Neural crest cell (in vitro differentiated cells): ENCODE measurements around the gene CSMD2. TPM values are rescaled to one million over a fixed set of nuclear protein-coding genes. Genes with fewer than 3 reads are reported as not detected.

Experiments used
- DNase-seq: peaks from one replicate; pipeline ENCODE4 v3.0.0; 2021; ENCODE audit warnings: low read depth, mixed read lengths, low spot score
- H3K27ac Mint-ChIP-seq: one replicate; pipeline ENCODE4 v1.8.0; 2021; ENCODE audit warnings: mild to moderate bottlenecking, mixed read lengths; ENCODE audit not compliant: unreplicated experiment
- H3K27me3 Mint-ChIP-seq: 2 replicates; pipeline ENCODE4 v1.8.0; 2021; ENCODE audit warnings: low read depth, mild to moderate bottlenecking, mixed read lengths
- H3K36me3 Mint-ChIP-seq: 2 replicates; pipeline ENCODE4 v1.8.0; 2021; ENCODE audit warnings: low read depth, mild to moderate bottlenecking, mixed read lengths
- H3K4me1 Mint-ChIP-seq: 2 replicates; pipeline ENCODE4 v1.8.0; 2021; ENCODE audit warnings: mixed read lengths
- H3K4me3 Mint-ChIP-seq: one replicate; pipeline ENCODE4 v1.8.0; 2021; ENCODE audit warnings: mild to moderate bottlenecking, mixed read lengths
- H3K9me3 Mint-ChIP-seq: 2 replicates; pipeline ENCODE4 v1.8.0; 2021; ENCODE audit warnings: mixed read lengths
- total RNA-seq: library from RNA; stranded (reverse); gene quantifications from 2 replicates; pipeline ENCODE4 v1.2.1, GENCODE V29; 2021
- TF ChIP-seq, protein P1 (sequence below): fragments of 200-600 bp; sonication (generic); conservative IDR thresholded peaks from 2 replicates; pipeline ENCODE4 v1.5.0; 2021; ENCODE audit warnings: antibody characterized with exemption, mild to moderate bottlenecking

The CSMD2 gene
- total RNA-seq, 1 donor from 2014 or later: 0.40 TPM

DNA sequence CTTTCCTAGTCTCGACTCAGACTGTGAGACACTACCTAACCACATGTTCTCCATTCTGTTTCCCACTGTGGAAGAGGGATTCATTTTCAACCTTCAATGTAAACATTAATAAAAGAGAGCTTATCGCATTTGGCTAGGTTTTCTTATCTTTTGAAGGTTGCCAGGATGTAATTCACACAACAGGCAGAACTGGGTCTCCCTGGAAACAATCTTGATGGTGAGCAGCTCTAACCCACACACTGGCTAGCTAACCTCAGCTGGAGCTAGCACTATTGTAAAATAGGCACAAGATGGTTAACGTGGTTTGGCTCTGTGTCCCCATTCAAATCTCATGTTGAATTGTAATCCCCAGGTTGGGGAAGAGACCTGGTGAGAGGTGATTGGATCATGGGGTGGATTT, 617.5 kb downstream of the CSMD2 start:
- Mint-ChIP-seq H3K27me3 (peaks cover 7% of the 10 kb centered on the region), H3K36me3 (no peaks in the 10 kb centered on the region), H3K4me3 (no peak overlapping the region), H3K4me1 (no peaks in the 10 kb centered on the region), H3K27ac (no peak overlapping the region), H3K9me3 (peaks cover 13% of the 10 kb centered on the region)
- no peak for DNase-seq
- TF ChIP-seq, protein P1, sequence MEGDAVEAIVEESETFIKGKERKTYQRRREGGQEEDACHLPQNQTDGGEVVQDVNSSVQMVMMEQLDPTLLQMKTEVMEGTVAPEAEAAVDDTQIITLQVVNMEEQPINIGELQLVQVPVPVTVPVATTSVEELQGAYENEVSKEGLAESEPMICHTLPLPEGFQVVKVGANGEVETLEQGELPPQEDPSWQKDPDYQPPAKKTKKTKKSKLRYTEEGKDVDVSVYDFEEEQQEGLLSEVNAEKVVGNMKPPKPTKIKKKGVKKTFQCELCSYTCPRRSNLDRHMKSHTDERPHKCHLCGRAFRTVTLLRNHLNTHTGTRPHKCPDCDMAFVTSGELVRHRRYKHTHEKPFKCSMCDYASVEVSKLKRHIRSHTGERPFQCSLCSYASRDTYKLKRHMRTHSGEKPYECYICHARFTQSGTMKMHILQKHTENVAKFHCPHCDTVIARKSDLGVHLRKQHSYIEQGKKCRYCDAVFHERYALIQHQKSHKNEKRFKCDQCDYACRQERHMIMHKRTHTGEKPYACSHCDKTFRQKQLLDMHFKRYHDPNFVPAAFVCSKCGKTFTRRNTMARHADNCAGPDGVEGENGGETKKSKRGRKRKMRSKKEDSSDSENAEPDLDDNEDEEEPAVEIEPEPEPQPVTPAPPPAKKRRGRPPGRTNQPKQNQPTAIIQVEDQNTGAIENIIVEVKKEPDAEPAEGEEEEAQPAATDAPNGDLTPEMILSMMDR: no peak

DNA sequence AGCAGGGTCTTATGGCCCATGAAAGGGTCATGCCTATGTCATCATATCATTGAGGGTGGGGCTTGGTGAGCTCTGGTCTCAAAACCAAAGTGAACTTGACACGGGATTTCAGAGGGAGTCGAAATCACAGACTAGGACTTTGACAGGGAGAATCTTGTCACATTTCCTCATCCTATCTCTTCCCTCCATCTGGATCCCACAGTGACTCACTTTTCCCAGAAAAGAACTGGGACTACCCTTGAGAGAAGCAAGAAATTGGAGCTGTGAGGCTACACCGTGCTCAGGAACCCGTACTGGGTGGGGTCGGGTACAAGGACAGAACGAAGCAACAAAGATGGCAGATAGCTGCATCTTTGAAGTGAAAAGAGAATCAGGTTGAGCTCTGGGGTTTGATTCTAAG, 623.1 kb downstream of the CSMD2 start:
- DNase-seq: no peak
- TF ChIP-seq, protein P1: no peak
- H3K27ac Mint-ChIP-seq: no peak overlapping the region
- no peak overlapping the region for H3K4me3 Mint-ChIP-seq
- peaks cover 3% of the 10 kb centered on the region for H3K9me3 Mint-ChIP-seq
- no peaks in the 10 kb centered on the region for H3K4me1 Mint-ChIP-seq
- H3K27me3 Mint-ChIP-seq: no peaks in the 10 kb centered on the region
- H3K36me3 Mint-ChIP-seq: no peaks in the 10 kb centered on the region

DNA sequence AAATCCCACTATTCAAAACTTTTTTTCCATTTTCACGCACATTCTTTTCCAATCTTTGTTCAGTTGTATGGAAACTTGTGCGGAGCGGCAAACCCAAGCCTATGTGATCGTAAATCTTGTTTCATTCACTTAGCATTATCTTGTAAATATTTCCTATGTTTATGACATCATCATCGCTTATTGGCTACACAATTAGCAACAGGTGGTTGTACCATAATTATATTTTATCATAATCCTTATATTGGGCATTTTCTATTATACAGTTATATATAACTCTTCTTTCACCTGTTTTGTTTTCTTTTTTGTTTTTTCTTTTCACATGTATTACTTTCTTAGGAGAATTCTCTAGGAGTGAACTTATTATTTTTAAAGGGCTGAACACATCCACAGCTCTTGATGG, 627.1 kb downstream of the CSMD2 start:
- no peaks in the 10 kb centered on the region for H3K27me3 Mint-ChIP-seq
- H3K27ac Mint-ChIP-seq: no peak overlapping the region
- H3K36me3 Mint-ChIP-seq: no peaks in the 10 kb centered on the region
- no peak for DNase-seq
- no peaks in the 10 kb centered on the region for H3K4me1 Mint-ChIP-seq
- H3K4me3 Mint-ChIP-seq: no peak overlapping the region
- TF ChIP-seq, protein P1: no peak
- H3K9me3 Mint-ChIP-seq: no peaks in the 10 kb centered on the region

DNA sequence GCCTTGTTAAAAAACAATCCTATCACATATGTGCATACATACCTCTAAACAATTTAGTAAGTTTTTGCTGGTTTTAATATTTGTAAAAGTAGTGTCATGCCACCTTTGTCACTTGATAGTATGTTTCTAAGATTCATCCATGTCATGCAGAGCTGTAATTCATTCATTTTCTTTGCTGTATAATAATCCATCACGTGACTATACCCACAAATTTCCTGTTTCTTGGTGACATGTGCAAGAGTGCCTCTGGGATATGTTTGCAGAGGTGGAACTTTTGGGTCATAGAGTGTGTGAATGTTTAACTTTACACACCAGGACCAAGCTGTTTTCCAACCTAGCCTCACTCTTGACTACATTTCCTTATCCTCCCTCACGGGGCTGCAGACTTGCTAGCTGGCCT, 629.7 kb downstream of the CSMD2 start:
- no peak overlapping the region for H3K4me3 Mint-ChIP-seq
- peaks cover 17% of the 10 kb centered on the region for H3K27me3 Mint-ChIP-seq
- TF ChIP-seq, protein P1: no peak
- no peaks in the 10 kb centered on the region for H3K4me1 Mint-ChIP-seq
- peaks cover 3% of the 10 kb centered on the region for H3K9me3 Mint-ChIP-seq
- DNase-seq: no peak
- H3K36me3 Mint-ChIP-seq: no peaks in the 10 kb centered on the region
- no peak overlapping the region for H3K27ac Mint-ChIP-seq

DNA sequence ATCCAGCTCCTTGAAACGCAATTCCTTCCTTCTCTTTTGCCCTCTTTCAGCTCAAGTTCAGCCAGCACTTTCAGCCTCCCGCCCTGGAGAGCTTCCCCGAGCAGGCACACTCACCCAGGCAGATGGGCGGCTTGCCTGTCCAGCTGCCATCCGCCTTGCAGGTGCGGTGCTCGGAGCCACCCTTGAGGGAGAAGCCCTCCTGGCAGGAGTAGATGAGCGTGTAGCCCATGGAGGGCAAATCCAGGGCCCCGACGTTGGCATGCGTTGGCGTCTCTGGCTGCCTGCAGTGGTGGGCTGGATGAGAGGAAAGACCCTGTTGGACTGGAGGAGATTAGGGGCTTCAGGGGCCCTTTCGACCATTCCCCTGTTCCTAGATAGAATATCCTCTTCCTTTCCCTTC, 632.1 kb downstream of the CSMD2 start:
- peaks cover 4% of the 10 kb centered on the region for H3K9me3 Mint-ChIP-seq
- H3K27me3 Mint-ChIP-seq: peaks cover 31% of the 10 kb centered on the region
- no peaks in the 10 kb centered on the region for H3K36me3 Mint-ChIP-seq
- no peak overlapping the region for H3K27ac Mint-ChIP-seq
- no peak for DNase-seq
- TF ChIP-seq, protein P1: no peak
- H3K4me1 Mint-ChIP-seq: no peaks in the 10 kb centered on the region
- no peak overlapping the region for H3K4me3 Mint-ChIP-seq

DNA sequence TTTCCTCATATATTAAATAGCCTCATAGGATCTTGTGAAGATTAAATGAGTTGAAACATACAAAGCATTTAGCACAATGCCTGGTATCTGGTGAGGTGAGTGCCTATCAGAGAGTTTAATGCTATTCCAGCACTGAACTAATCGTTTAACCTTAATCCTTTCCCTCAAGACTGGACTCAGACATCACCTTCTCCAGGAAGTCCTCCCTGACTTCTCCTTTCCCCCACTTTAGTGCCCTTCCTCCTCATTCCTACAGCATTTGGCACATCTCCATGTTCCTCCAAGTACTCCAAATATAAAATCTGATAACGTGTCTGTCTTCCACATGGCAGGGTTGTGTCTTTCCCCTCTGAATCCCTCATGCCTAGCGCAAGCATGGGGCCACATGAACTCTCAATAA, 632.8 kb downstream of the CSMD2 start:
- Mint-ChIP-seq H3K36me3 (no peaks in the 10 kb centered on the region), H3K27me3 (peaks cover 31% of the 10 kb centered on the region), H3K4me1 (no peaks in the 10 kb centered on the region), H3K27ac (peak overlapping the region; percentile 21), H3K9me3 (peaks cover 4% of the 10 kb centered on the region), H3K4me3 (no peak overlapping the region)
- TF ChIP-seq, protein P1: no peak
- DNase-seq: no peak
